Measurements from ENCODE around the gene UFSP2. TPM values are rescaled to one million over a fixed set of nuclear protein-coding genes. Genes with fewer than 3 reads are reported as not detected.

Gene UFSP2
- total RNA-seq, 2 experiments from 2014 or later: 14.5 to 16.6 TPM

DNA sequence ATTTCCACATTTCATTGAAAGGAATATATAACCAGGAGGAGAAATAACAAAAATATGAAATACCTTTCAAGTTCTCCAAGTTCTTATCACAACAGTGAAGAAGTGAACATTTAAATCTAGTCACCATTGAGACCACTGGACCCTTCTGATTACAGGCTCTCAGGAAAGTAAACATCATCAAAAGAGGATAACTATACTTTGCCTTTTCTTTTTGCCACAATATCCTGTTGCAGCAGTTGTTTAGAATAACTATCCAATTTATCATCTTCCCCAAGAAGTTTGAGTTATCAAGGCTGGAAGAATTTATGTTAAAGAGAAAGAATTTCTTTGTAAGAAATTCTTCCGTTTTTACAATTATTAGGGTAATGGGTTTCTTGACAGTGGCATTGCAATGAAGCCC, 33.6 kb downstream of the UFSP2 start:
- peaks cover 15% of the 10 kb centered on the region for H3K4me1 Mint-ChIP-seq (ENCODE audit: low read depth)
- no peak overlapping the region for H3K4me3 Mint-ChIP-seq
- POLR2A ChIA-PET: no interaction called here

DNA sequence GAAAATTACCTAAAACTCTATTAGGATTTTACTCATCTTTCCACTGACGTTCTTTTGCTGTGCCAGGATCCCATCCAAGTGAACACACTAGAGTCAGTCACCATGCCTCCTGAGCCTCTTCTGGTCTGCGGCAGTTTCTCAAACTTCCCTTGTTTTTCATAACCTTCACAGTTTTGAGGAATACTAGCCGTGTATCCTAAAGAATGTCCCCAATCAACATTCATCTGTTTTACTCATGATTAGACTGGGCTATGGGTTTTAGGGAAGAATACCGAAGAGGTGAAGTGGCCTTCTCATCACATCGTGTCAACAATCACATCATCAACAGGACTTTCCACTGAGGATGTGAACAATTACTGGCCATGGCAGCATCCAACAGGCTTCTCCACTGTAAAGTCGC, 34.8 kb downstream of the UFSP2 start:
- CTCF ChIA-PET: no interaction called here
- no peaks in the 10 kb centered on the region for H3K36me3 ChIP-seq (ENCODE audit: insufficient read depth, low read length)

More for the DNA sequence above, 33.6 kb downstream of the UFSP2 start:
- DNase-seq (no peak), ATAC-seq (ENCODE audit: poor library complexity) (no peak)
- intact Hi-C loops (cut with DNase I, micrococcal nuclease): loop anchor here in 1 of 2 experiments (10.0 kb wide), 2 partner anchors 803 to 1887 kb away; partner anchors contain the start of genes CYP4V2 and ING2
- Histone ChIP-seq H3K9me3 (ENCODE audit: control insufficient read depth in 1 of 2, insufficient read depth in 1 of 2, low read length in 2 of 2) (no peaks in the 10 kb centered on the region), H3K27ac (ENCODE audit: low read depth in 1 of 2, low read length in 2 of 2) (no peak overlapping the region), H3K27me3 (ENCODE audit: control insufficient read depth in 1 of 2, insufficient read depth in 2 of 2, low read length in 2 of 2) (no peaks in the 10 kb centered on the region), H3K4me1 (ENCODE audit: insufficient read depth, low read length) (peaks cover 10% of the 10 kb centered on the region), H3K36me3 (ENCODE audit: insufficient read depth, low read length) (no peaks in the 10 kb centered on the region), H3K4me3 (ENCODE audit: low read length) (no peak overlapping the region)
- Mint-ChIP-seq H3K9me3 (no peaks in the 10 kb centered on the region), H3K27ac (no peak overlapping the region), H3K36me3 (ENCODE audit: low read depth) (peaks cover 5% of the 10 kb centered on the region), H3K27me3 (no peaks in the 10 kb centered on the region)
- CTCF ChIA-PET: no interaction called here
- TF ChIP-seq, protein P1, sequence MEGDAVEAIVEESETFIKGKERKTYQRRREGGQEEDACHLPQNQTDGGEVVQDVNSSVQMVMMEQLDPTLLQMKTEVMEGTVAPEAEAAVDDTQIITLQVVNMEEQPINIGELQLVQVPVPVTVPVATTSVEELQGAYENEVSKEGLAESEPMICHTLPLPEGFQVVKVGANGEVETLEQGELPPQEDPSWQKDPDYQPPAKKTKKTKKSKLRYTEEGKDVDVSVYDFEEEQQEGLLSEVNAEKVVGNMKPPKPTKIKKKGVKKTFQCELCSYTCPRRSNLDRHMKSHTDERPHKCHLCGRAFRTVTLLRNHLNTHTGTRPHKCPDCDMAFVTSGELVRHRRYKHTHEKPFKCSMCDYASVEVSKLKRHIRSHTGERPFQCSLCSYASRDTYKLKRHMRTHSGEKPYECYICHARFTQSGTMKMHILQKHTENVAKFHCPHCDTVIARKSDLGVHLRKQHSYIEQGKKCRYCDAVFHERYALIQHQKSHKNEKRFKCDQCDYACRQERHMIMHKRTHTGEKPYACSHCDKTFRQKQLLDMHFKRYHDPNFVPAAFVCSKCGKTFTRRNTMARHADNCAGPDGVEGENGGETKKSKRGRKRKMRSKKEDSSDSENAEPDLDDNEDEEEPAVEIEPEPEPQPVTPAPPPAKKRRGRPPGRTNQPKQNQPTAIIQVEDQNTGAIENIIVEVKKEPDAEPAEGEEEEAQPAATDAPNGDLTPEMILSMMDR (IDR thresholded peaks at IDR 0.05): no peak

DNA sequence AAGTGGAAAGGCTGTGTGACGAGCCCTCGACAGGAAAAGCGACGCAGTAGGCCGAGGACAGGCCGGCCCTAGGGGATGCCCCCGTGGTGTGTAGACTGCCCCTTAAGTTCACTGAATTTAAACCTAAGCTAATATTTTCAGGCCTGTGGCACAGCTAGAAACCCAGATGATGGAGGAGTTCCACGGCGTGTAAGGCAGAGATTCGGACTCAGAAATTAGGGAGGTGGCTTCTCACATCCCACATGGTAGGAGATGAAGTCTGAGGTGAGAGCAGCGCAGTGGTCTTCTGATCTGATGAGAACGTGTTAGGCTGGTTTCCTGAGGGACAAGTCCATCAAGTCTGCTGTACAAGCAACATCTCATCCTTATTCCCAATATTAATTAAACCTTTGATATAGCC, 37.8 kb downstream of the UFSP2 start:
- Histone ChIP-seq H3K36me3 (ENCODE audit: insufficient read depth, low read length) (no peaks in the 10 kb centered on the region), H3K9me3 (ENCODE audit: control insufficient read depth in 1 of 2, insufficient read depth in 1 of 2, low read length in 2 of 2) (no peaks in the 10 kb centered on the region), H3K4me3 (ENCODE audit: low read length) (no peak overlapping the region), H3K27ac (ENCODE audit: low read depth in 1 of 2, low read length in 2 of 2) (no peak overlapping the region), H3K4me1 (ENCODE audit: insufficient read depth, low read length) (peaks cover 3% of the 10 kb centered on the region), H3K27me3 (ENCODE audit: control insufficient read depth in 1 of 2, insufficient read depth in 2 of 2, low read length in 2 of 2) (no peaks in the 10 kb centered on the region)
- H3K27ac Mint-ChIP-seq: no peak overlapping the region
- ATAC-seq (ENCODE audit: poor library complexity) (no peak), DNase-seq (no peak)
- H3K4me1 Mint-ChIP-seq (ENCODE audit: low read depth): peaks cover 12% of the 10 kb centered on the region
- no peak overlapping the region for H3K4me3 Mint-ChIP-seq
- CTCF ChIA-PET: no interaction called here
- TF ChIP-seq, protein P1 (IDR thresholded peaks at IDR 0.05): no peak
- no peaks in the 10 kb centered on the region for H3K9me3 Mint-ChIP-seq
- POLR2A ChIA-PET: no interaction called here
- peaks cover 26% of the 10 kb centered on the region for H3K27me3 Mint-ChIP-seq
- H3K36me3 Mint-ChIP-seq (ENCODE audit: low read depth): no peaks in the 10 kb centered on the region
- intact Hi-C loops (cut with DNase I, micrococcal nuclease): no loop called here

More for the DNA sequence above, 34.8 kb downstream of the UFSP2 start:
- DNase-seq (no peak), ATAC-seq (ENCODE audit: poor library complexity) (no peak)
- intact Hi-C loops (cut with DNase I, micrococcal nuclease): loop anchor here in 1 of 2 experiments (10.0 kb wide), 2 partner anchors 804 to 1886 kb away; partner anchors contain the start of genes CYP4V2 and ING2
- no peak overlapping the region for H3K27ac ChIP-seq (ENCODE audit: low read depth in 1 of 2, low read length in 2 of 2)
- peaks cover 3% of the 10 kb centered on the region for H3K27me3 Mint-ChIP-seq
- no peaks in the 10 kb centered on the region for H3K9me3 Mint-ChIP-seq
- H3K27me3 ChIP-seq (ENCODE audit: control insufficient read depth in 1 of 2, insufficient read depth in 2 of 2, low read length in 2 of 2): no peaks in the 10 kb centered on the region
- no peak overlapping the region for H3K4me3 Mint-ChIP-seq
- TF ChIP-seq, protein P1 (IDR thresholded peaks at IDR 0.05): no peak
- POLR2A ChIA-PET: no interaction called here
- H3K4me1 ChIP-seq (ENCODE audit: insufficient read depth, low read length): peaks cover 3% of the 10 kb centered on the region
- H3K27ac Mint-ChIP-seq: no peak overlapping the region
- H3K9me3 ChIP-seq (ENCODE audit: control insufficient read depth in 1 of 2, insufficient read depth in 1 of 2, low read length in 2 of 2): no peaks in the 10 kb centered on the region
- no peak overlapping the region for H3K4me3 ChIP-seq (ENCODE audit: low read length)
- peaks cover 5% of the 10 kb centered on the region for H3K36me3 Mint-ChIP-seq (ENCODE audit: low read depth)
- H3K4me1 Mint-ChIP-seq (ENCODE audit: low read depth): peaks cover 10% of the 10 kb centered on the region
